ENCODE results near the gene ADAMTS9.

Gene ADAMTS9

DNA sequence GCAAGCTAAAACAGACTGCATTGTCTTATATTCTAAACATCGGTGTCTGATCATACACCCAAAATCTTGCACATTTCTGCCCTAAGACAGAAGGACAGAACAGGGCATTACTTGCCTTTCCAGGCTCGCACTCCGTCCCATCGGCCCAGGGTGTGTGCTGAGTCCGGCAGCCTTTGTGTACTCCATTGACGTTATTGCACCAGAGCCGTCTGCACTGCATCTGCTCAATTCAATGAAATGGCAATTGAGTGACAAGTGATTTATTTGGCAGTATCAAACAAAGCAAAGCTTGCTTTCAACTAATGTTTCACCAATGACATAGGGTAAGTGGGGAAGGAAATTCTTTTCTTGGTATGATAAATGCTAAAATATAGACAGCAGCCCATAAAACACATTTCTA lies 40.0 kb downstream of the ADAMTS9 start:
- Histone ChIP-seq H3K4me3 (ENCODE audit: low read depth, low read length) (no peak overlapping the region), H3K9ac (no peak overlapping the region), H3K27ac (no peak overlapping the region), H3K4me2 (ENCODE audit: low read length) (no peak overlapping the region), H3K9me3 (ENCODE audit: control insufficient read depth, low read length) (no peaks in the 10 kb centered on the region), H3K27me3 (ENCODE audit: control insufficient read depth, insufficient read depth, low read length) (no peaks in the 10 kb centered on the region), H3K36me3 (ENCODE audit: control insufficient read depth, insufficient read depth, low read length) (no peaks in the 10 kb centered on the region), H3K4me1 (no peaks in the 10 kb centered on the region), H3K79me2 (no peaks in the 10 kb centered on the region), H2AFZ (no peak overlapping the region)
- TF ChIP-seq, protein P1, sequence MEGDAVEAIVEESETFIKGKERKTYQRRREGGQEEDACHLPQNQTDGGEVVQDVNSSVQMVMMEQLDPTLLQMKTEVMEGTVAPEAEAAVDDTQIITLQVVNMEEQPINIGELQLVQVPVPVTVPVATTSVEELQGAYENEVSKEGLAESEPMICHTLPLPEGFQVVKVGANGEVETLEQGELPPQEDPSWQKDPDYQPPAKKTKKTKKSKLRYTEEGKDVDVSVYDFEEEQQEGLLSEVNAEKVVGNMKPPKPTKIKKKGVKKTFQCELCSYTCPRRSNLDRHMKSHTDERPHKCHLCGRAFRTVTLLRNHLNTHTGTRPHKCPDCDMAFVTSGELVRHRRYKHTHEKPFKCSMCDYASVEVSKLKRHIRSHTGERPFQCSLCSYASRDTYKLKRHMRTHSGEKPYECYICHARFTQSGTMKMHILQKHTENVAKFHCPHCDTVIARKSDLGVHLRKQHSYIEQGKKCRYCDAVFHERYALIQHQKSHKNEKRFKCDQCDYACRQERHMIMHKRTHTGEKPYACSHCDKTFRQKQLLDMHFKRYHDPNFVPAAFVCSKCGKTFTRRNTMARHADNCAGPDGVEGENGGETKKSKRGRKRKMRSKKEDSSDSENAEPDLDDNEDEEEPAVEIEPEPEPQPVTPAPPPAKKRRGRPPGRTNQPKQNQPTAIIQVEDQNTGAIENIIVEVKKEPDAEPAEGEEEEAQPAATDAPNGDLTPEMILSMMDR (IDR thresholded peaks at IDR 0.05): no peak

DNA sequence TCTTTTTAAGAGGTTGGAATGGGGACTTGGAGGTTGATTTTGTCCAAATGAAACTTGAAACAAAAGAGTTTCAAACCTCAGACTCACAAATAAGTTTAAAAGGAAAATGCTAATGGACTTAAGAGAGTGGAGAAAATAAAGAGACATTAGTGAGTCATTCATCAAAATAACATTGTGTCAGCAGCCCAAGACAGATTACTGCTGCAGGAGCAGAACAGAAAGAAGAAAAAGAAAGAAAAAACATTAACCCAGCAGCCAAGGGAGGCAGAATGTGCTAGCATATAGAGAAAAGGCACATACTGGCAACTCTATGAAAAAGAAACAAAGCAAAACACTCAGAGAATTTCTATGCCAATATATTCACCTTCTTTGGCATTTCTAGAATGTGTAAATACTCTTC lies 42.6 kb downstream of the ADAMTS9 start:
- Histone ChIP-seq H3K27ac (no peak overlapping the region), H3K79me2 (no peaks in the 10 kb centered on the region), H3K9me3 (ENCODE audit: control insufficient read depth, low read length) (no peaks in the 10 kb centered on the region), H3K4me2 (ENCODE audit: low read length) (no peak overlapping the region), H3K9ac (no peak overlapping the region), H3K27me3 (ENCODE audit: control insufficient read depth, insufficient read depth, low read length) (no peaks in the 10 kb centered on the region), H3K4me1 (no peaks in the 10 kb centered on the region), H3K4me3 (ENCODE audit: low read depth, low read length) (no peak overlapping the region), H3K36me3 (ENCODE audit: control insufficient read depth, insufficient read depth, low read length) (no peaks in the 10 kb centered on the region), H2AFZ (no peak overlapping the region)
- TF ChIP-seq, protein P1 (IDR thresholded peaks at IDR 0.05): no peak

DNA sequence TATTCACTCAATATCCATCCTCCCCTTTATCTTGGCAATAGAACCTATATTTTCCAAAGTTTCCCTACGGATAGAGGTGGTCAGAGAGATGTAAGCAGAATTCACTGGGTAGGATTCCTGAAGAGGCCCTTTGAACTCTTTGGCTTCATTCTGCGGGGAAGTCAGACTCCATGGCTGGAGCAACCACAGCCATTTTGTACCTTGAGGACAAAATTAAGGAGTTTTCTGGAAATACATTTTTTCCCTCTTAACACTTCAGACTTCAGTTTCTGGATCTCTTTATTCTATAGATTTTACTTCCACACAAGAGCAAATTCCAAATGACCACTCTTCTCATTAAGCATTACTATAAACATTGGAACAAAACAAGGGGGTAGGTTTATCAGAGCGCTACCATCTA lies 43.3 kb downstream of the ADAMTS9 start:
- Histone ChIP-seq H3K4me1 (no peaks in the 10 kb centered on the region), H3K36me3 (ENCODE audit: control insufficient read depth, insufficient read depth, low read length) (no peaks in the 10 kb centered on the region), H2AFZ (no peak overlapping the region), H3K27ac (no peak overlapping the region), H3K4me2 (ENCODE audit: low read length) (no peak overlapping the region), H3K4me3 (ENCODE audit: low read depth, low read length) (no peak overlapping the region), H3K9me3 (ENCODE audit: control insufficient read depth, low read length) (no peaks in the 10 kb centered on the region), H3K27me3 (ENCODE audit: control insufficient read depth, insufficient read depth, low read length) (no peaks in the 10 kb centered on the region), H3K79me2 (no peaks in the 10 kb centered on the region), H3K9ac (no peak overlapping the region)
- TF ChIP-seq, protein P1 (IDR thresholded peaks at IDR 0.05): no peak

DNA sequence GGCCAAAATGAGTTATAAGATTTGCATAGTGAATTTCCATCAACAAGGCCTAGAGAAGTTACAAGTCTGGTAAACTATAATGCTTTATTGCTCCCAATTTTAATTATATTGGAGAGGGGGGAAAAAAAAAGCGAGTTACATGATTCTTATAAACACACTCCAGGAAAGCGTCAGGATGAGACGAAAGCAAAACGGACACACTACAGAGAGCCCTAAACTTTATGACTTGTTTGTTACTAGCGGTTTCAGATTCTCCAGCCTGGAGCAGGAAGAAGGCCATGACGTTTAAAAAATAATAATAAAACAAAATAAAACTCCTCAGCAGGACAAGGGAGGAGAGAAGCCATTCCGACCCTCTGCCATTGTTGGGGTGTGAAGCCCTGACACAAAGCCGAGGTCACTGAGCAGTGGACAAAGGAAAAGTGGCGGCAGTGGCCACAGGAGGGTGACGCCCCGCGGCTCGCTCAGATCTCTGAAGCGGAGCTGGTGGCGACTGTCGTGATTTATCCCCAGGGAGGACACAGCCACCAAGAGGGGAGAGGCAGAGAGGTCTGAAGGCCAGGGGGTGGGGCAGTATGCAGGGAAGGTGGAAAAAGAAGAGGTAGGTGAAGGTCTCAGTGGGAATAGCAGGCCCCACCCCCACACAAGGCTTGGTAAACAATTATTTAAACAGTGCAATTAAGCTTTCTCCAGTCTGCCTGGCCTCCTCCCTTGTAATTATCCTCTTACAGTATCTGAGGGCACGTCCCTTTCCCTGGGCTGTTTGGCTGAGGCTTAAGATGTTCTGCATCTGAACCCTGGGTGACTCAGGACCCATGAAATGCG lies 45.3 kb downstream of the ADAMTS9 start:
- H3K27me3 ChIP-seq (ENCODE audit: control insufficient read depth, insufficient read depth, low read length): no peaks in the 10 kb centered on the region
- no peaks in the 10 kb centered on the region for H3K4me1 ChIP-seq
- H3K9me3 ChIP-seq (ENCODE audit: control insufficient read depth, low read length): no peaks in the 10 kb centered on the region
- H3K27ac ChIP-seq: no peak overlapping the region
- TF ChIP-seq, protein P1 (IDR thresholded peaks at IDR 0.05): no peak
- no peak overlapping the region for H3K9ac ChIP-seq
- no peak overlapping the region for H3K4me3 ChIP-seq (ENCODE audit: low read depth, low read length)
- H3K79me2 ChIP-seq: no peaks in the 10 kb centered on the region
- H3K36me3 ChIP-seq (ENCODE audit: control insufficient read depth, insufficient read depth, low read length): no peaks in the 10 kb centered on the region
- no peak overlapping the region for H3K4me2 ChIP-seq (ENCODE audit: low read length)
- no peak overlapping the region for H2AFZ ChIP-seq

DNA sequence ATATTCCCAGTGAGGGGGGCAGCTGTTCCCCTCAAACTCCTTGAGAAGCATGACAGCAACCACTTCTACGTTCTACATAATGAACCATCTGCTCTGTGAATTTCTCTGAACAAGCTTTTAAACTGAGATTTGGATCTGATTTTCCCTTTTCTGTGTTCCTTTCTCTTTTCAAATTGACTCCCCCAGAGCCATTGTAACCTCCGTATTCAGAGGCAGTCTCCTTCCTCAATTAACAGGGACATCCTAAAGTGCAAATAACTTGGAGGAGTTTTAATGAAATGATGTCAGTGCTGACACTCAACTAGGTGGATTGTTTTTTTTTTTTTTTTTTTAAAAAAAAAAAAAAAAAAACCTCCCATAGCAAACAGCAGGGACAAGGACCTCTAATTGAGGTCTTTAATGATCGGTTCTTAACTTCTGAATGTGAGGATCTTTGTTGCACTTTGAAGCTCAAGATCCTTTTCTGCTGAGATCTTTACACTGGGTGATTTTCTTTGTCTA lies 48.8 kb downstream of the ADAMTS9 start:
- Histone ChIP-seq H3K4me3 (ENCODE audit: low read depth, low read length) (no peak overlapping the region), H2AFZ (no peak overlapping the region), H3K9ac (no peak overlapping the region), H3K79me2 (no peaks in the 10 kb centered on the region), H3K27ac (no peak overlapping the region), H3K9me3 (ENCODE audit: control insufficient read depth, low read length) (no peaks in the 10 kb centered on the region), H3K4me1 (no peaks in the 10 kb centered on the region), H3K4me2 (ENCODE audit: low read length) (no peak overlapping the region), H3K27me3 (ENCODE audit: control insufficient read depth, insufficient read depth, low read length) (no peaks in the 10 kb centered on the region), H3K36me3 (ENCODE audit: control insufficient read depth, insufficient read depth, low read length) (no peaks in the 10 kb centered on the region)
- TF ChIP-seq, protein P1 (IDR thresholded peaks at IDR 0.05): no peak

Measured in parathyroid adenoma (tissue), 2 donors.